A549 treated with DMSO at 1 μM for 4 hours (cell line): ENCODE data around the gene SH3RF2. TPM values are rescaled to one million over a fixed set of nuclear protein-coding genes. Genes with fewer than 3 reads are reported as not detected.

ENCODE experiments used
- total RNA-seq: library from RNA; stranded (reverse); fragments of 200-300 nt; extraction: Qiagen RNA extraction; gene quantifications from 5 replicates; pipeline ENCODE4 v1.2.3, GENCODE V29; 2022; ENCODE audit warnings: low read depth

SH3RF2 gene, protein sequence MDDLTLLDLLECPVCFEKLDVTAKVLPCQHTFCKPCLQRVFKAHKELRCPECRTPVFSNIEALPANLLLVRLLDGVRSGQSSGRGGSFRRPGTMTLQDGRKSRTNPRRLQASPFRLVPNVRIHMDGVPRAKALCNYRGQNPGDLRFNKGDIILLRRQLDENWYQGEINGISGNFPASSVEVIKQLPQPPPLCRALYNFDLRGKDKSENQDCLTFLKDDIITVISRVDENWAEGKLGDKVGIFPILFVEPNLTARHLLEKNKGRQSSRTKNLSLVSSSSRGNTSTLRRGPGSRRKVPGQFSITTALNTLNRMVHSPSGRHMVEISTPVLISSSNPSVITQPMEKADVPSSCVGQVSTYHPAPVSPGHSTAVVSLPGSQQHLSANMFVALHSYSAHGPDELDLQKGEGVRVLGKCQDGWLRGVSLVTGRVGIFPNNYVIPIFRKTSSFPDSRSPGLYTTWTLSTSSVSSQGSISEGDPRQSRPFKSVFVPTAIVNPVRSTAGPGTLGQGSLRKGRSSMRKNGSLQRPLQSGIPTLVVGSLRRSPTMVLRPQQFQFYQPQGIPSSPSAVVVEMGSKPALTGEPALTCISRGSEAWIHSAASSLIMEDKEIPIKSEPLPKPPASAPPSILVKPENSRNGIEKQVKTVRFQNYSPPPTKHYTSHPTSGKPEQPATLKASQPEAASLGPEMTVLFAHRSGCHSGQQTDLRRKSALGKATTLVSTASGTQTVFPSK
- total RNA-seq = 2.5 to 3.7 TPM (median 3.3 TPM) in 5 replicates

DNA sequence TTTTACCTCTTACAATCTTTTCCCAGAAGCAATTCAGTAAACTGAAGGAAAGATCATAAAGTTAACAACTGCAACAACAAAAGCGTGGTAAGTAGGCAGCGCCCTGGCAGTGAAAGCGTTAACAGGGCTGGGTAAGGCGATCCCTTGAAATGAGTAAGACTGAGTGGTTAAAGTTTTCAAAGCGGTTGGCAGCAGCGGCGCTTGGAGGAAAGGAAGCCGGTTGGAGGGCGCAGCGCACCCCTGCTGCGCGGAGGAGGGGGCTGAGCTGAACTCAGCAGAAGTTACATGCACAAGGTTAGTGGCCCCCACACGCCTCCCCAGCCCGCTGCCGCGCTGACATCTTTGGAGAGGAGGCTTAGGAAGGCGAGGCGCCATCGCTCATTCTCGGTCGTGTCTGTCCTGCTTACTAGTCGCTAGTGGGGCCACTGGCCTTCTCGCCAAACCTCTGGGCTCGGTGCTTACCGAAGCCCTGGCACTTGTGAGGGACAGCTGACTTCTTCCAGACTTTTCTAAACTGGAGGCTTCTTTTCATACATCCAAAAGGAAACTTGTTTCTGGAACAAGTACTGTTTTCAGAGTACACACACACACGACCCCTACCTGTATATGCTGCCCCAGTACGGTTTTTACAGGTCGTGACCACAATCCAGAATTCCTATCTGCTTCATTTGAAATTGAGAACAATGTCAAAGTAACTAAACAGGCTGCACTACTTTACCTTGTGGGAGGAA, at the start of gene SH3RF2:
TSS of gene SH3RF2 (plus strand) at position 178 of the 731 bp plus-strand sequence. CDS start 1,351 bp downstream, outside the sequence.

DNA sequence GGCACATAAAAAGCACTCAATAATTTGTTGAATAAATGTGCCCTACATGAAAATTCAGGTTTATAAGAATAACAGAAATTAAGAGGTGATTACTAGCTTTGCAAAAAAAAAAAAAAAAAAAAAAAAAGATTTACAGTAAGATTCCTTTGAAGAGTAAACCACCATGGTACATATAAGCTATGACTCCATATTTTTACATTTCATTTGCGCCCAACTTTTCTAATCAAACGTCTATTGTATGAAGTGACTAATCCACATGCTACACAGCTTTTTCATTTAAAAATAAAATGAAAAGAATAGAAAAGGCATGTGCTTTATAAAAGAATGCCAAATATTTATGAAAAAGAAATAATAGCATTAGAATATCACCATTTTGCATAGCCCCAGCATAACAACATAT, 169.1 kb downstream of the SH3RF2 start, which contains the start of gene PLAC8L1:
TSS of gene PLAC8L1 (minus strand) at position 101 of the 400 bp plus-strand sequence. CDS start 1,266 bp downstream, outside the sequence.

Other genes starting within 250 kb of the SH3RF2 start
- 5.4 to 9.8 TPM (median 8.8 TPM) in 5 replicates for gene PRELID2, start 101.2 kb upstream of the SH3RF2 start, total RNA-seq
- gene GRXCR2, start 63.6 kb upstream of the SH3RF2 start, total RNA-seq = not detected in 5 replicates
- 0.42 to 0.57 TPM (median 0.49 TPM) in 3 of 5 replicates, not detected in the others for gene PLAC8L1, start 169.0 kb downstream of the SH3RF2 start, total RNA-seq
- gene LARS1, start 246.1 kb downstream of the SH3RF2 start, total RNA-seq = 56.1 to 69.0 TPM (median 65.1 TPM) in 5 replicates